Peyer's patch (tissue), 4 donors: ENCODE measurements around the gene HPCAL1.

Source experiments
- CTCF ChIP-seq, 6 experiments: fragments of 450-650 bp in 4 of 6; fragments of 200-600 bp in 2 of 6; sonication (generic) in 1 of 6; IDR thresholded peaks; one replicate each; pipeline ENCODE4 v1.5.1; 2017 to 2019; ENCODE audit warnings: antibody characterized with exemption in 6 of 6, mild to moderate bottlenecking in 3 of 6, moderate library complexity in 1 of 6
- POLR2A ChIP-seq, 2 donors: fragments of 450-650 bp; IDR thresholded peaks; one replicate each; pipeline ENCODE4 v1.5.1; 2017; ENCODE audit warnings: antibody characterized with exemption in 2 of 2, mild to moderate bottlenecking in 2 of 2, moderate library complexity in 2 of 2

GRCh38 chr2:10277293-10278028 lies 25.2 kb upstream of the HPCAL1 start:
- TF ChIP-seq CTCF (IDR thresholded peaks at IDR 0.05) = no peak
- peak in 1 of 2 donors; percentile 38 for TF ChIP-seq POLR2A (IDR thresholded peaks at IDR 0.05)
